Fibroblast of villous mesenchyme (primary cell): ENCODE data around the gene CHST13. TPM values are rescaled to one million over a fixed set of nuclear protein-coding genes. Genes with fewer than 3 reads are reported as not detected.

Experiments
- DNase-seq: peaks from one replicate; pipeline ENCODE4 v3.0.0-alpha.2; 2010; ENCODE audit warnings: low read depth
- H3K4me3 ChIP-seq: 2 replicates; pipeline ENCODE4 v1.5.1; 2011; ENCODE audit warnings: low read depth, mild to moderate bottlenecking, low read length
- CTCF ChIP-seq: IDR thresholded peaks from 2 replicates; pipeline ENCODE4 v1.5.1; 2012; ENCODE audit warnings: low read depth, mild to moderate bottlenecking, low read length; ENCODE audit not compliant: insufficient read depth
- total RNA-seq: library from RNA; depleted of rRNA; stranded (reverse); fragments of >200 nt; gene quantifications from 2 replicates; pipeline ENCODE4 v1.2.3, GENCODE V29; 2012

CHST13 gene
- total RNA-seq, 1 donor = not detected

GRCh38 chr3:126549861-126550487 is 26.0 kb downstream of the CHST13 start:
- TF ChIP-seq CTCF = no peak
- no peak overlapping the region for H3K4me3 ChIP-seq
- DNase-seq = no peak

GRCh38 chr3:126550488-126551051 is 26.6 kb downstream of the CHST13 start:
- TF ChIP-seq CTCF = no peak
- DNase-seq = no peak
- no peak overlapping the region for H3K4me3 ChIP-seq

GRCh38 chr3:126551121-126551838 is 27.3 kb downstream of the CHST13 start:
- no peak for DNase-seq
- no peak overlapping the region for H3K4me3 ChIP-seq
- TF ChIP-seq CTCF = no peak

GRCh38 chr3:126551839-126552687 is 28.1 kb downstream of the CHST13 start:
- no peak for DNase-seq
- H3K4me3 ChIP-seq = no peak overlapping the region
- TF ChIP-seq CTCF = no peak

GRCh38 chr3:126552688-126553283 is 28.8 kb downstream of the CHST13 start:
- TF ChIP-seq CTCF = no peak
- H3K4me3 ChIP-seq = no peak overlapping the region
- DNase-seq = no peak
